OCI-LY1 (cell line): ENCODE results near the gene HDAC9.

Experiments used
- CTCF ChIP-seq: fragments of 200-600 bp; sonication (generic), shearing (Covaris generic); IDR thresholded peaks from 2 replicates; pipeline ENCODE4 v1.5.1; 2017; ENCODE audit warnings: mild to moderate bottlenecking, antibody characterized with exemption, low read length, moderate library complexity, mixed read lengths
- EZH2 ChIP-seq: fragments of 200-600 bp; sonication (generic), shearing (Covaris generic); IDR thresholded peaks from 2 replicates; pipeline ENCODE4 v1.8.0; 2017; ENCODE audit warnings: borderline replicate concordance, mixed run types, mild to moderate bottlenecking, antibody characterized with exemption, low read length, moderate library complexity, mixed read lengths

GRCh38 chr7:18521945-18522566 is 26.5 kb downstream of the HDAC9 start:
- no peak for TF ChIP-seq CTCF
- no peak for TF ChIP-seq EZH2
